Measurements from ENCODE around the gene KRTAP10-9. TPM values are rescaled to one million over a fixed set of nuclear protein-coding genes. Genes with fewer than 3 reads are reported as not detected.
"Not testable (repeated sequence)": the region's sequence is repeated elsewhere in the genome, so short reads cannot be mapped to it uniquely, and the experiment has no call there.

The KRTAP10-9 gene
- total RNA-seq, 4 donors from 2014 or later = not detected

- intact Hi-C loops (cut with DNase I; ENCODE audit: low total_unique reads) = no loop called here
- in situ Hi-C loops (cut with MboI; ENCODE audit: low sequenced_read_pairs in 4 of 4) = no loop called here
- no peak overlapping the region for H3K27ac ChIP-seq
- H3K4me1 ChIP-seq = no peaks in the 10 kb centered on the region
- TF ChIP-seq CTCF (IDR thresholded peaks at IDR 0.05 in 4 of 5, conservative IDR thresholded peaks at IDR 0.05 in 1 of 5) (no peak), POLR2A (IDR thresholded peaks at IDR 0.05) (no peak)
- no peaks in the 10 kb centered on the region for H3K9me3 ChIP-seq
- no peaks in the 10 kb centered on the region for H3K36me3 ChIP-seq
- DNase-seq = no peak
- no peak for ATAC-seq
- no peak overlapping the region for H3K4me3 ChIP-seq
- H3K27me3 ChIP-seq = peaks cover 28 to 52% (median 35%) of the 10 kb centered on the region in 3 donors
These were observed 30.7 kb upstream of the KRTAP10-9 start for GRCh38 chr21:44596068-44596725.

GRCh38 chr21:44598061-44598460 is 28.8 kb upstream of the KRTAP10-9 start:
- in situ Hi-C loops (cut with MboI; ENCODE audit: low sequenced_read_pairs in 4 of 4) (no loop called here), intact Hi-C loops (cut with DNase I; ENCODE audit: low total_unique reads) (no loop called here)
- Histone ChIP-seq H3K36me3 (no peaks in the 10 kb centered on the region), H3K4me3 (no peak overlapping the region), H3K27me3 (peaks cover 30 to 49% (median 48%) of the 10 kb centered on the region in 3 donors), H3K9me3 (no peaks in the 10 kb centered on the region), H3K27ac (no peak overlapping the region), H3K4me1 (no peaks in the 10 kb centered on the region)
- ATAC-seq (no peak), DNase-seq (no peak)
- TF ChIP-seq CTCF (IDR thresholded peaks at IDR 0.05 in 4 of 5, conservative IDR thresholded peaks at IDR 0.05 in 1 of 5) (no peak), POLR2A (IDR thresholded peaks at IDR 0.05) (no peak)

DNA sequence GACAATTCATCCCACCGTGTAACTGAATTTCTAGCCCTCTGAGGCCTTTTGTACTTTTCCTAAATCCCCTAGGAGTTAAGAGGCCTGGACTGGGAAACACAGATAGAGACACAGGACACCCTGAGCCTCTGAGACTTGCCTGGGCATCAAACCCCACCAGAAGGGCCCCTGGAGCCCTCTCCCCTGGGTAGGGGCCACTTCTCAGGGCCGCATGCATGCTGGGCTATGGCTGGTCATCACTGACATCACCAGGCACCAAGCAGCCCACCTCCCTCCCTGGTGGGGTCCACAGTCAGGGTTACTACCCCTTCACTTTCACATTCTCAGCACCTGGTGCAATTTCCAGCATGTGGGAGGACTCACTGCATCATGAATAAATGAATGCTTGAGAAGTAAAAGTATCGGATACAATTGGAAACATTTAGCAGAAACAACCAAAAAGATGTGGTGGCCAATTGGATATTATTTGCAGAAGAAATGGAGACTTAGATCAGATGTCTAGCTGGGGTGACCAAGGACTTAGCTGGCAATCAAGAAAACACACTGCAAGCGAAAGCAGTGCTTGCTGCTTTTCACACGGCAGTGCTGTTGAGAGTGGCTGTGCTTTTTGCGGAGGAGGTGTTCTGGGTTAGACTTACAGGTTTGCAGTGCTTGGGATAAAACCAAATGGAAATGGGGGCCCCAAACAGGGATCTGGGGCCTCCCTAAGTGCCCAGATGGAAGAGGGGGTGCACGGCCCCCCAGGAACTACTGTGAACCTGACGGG is 27.4 kb upstream of the KRTAP10-9 start:
- no peak overlapping the region for H3K4me3 ChIP-seq
- TF ChIP-seq CTCF (IDR thresholded peaks at IDR 0.05 in 4 of 5, conservative IDR thresholded peaks at IDR 0.05 in 1 of 5) (no peak), POLR2A (IDR thresholded peaks at IDR 0.05) (no peak)
- ATAC-seq (no peak), DNase-seq (no peak)
- H3K4me1 ChIP-seq = no peaks in the 10 kb centered on the region
- H3K27me3 ChIP-seq = peaks cover 21 to 54% (median 49%) of the 10 kb centered on the region in 3 donors
- in situ Hi-C loops (cut with MboI; ENCODE audit: low sequenced_read_pairs in 4 of 4) (no loop called here), intact Hi-C loops (cut with DNase I; ENCODE audit: low total_unique reads) (no loop called here)
- H3K36me3 ChIP-seq = no peaks in the 10 kb centered on the region
- H3K9me3 ChIP-seq = no peaks in the 10 kb centered on the region
- no peak overlapping the region for H3K27ac ChIP-seq

- H3K9me3 ChIP-seq; H3K36me3 ChIP-seq; H3K4me1 ChIP-seq; H3K4me3 ChIP-seq; intact Hi-C loops (cut with DNase I; ENCODE audit: low total_unique reads); in situ Hi-C loops (cut with MboI; ENCODE audit: low sequenced_read_pairs in 4 of 4); DNase-seq; H3K27ac ChIP-seq; ATAC-seq: not testable (repeated sequence)
- H3K27me3 ChIP-seq = peaks cover 18 to 51% (median 45%) of the 10 kb centered on the region in 3 donors
These were observed 26.5 kb upstream of the KRTAP10-9 start, which contains the start of gene KRTAP10-7 for GRCh38 chr21:44600118-44600978. TSS of gene KRTAP10-7 (plus strand) at chr21:44600597. CDS start at chr21:44600622, 25 bp downstream.

GRCh38 chr21:44601091-44601490 is 25.8 kb upstream of the KRTAP10-9 start:
- H3K27ac ChIP-seq; in situ Hi-C loops (cut with MboI; ENCODE audit: low sequenced_read_pairs in 4 of 4); H3K36me3 ChIP-seq; intact Hi-C loops (cut with DNase I; ENCODE audit: low total_unique reads); ATAC-seq; H3K9me3 ChIP-seq; H3K4me3 ChIP-seq; DNase-seq; H3K4me1 ChIP-seq: not testable (repeated sequence)
- peaks cover 18 to 49% (median 39%) of the 10 kb centered on the region in 3 donors for H3K27me3 ChIP-seq
